Ovary (tissue), 3 donors: Measurements from ENCODE around the gene PROB1.
"Not testable (repeated sequence)": the region's sequence is repeated elsewhere in the genome, so short reads cannot be mapped to it uniquely, and the experiment has no call there.

Experiments
- EP300 ChIP-seq: sonication (generic); formaldehyde crosslinking; IDR thresholded peaks from one replicate; pipeline ENCODE4 v1.6.1; 2017; ENCODE audit warnings: antibody characterized with exemption
- POLR2A ChIP-seq: fragments of 450-650 bp; IDR thresholded peaks from one replicate; pipeline ENCODE4 v1.6.1; 2017; ENCODE audit warnings: antibody characterized with exemption, mild to moderate bottlenecking, moderate library complexity
- TF ChIP-seq, protein P1 (sequence below), 3 donors: fragments of 450-650 bp in 2 of 3; fragments of 200-600 bp in 1 of 3; IDR thresholded peaks; one replicate each; pipeline versions ENCODE4 v1.5.1 to v1.8.0; 2016 to 2022; ENCODE audit warnings: antibody characterized with exemption in 3 of 3, mild to moderate bottlenecking in 1 of 3
- donor health status: DM: no; HTN: no; CAD: no.

- TF ChIP-seq, protein P1, sequence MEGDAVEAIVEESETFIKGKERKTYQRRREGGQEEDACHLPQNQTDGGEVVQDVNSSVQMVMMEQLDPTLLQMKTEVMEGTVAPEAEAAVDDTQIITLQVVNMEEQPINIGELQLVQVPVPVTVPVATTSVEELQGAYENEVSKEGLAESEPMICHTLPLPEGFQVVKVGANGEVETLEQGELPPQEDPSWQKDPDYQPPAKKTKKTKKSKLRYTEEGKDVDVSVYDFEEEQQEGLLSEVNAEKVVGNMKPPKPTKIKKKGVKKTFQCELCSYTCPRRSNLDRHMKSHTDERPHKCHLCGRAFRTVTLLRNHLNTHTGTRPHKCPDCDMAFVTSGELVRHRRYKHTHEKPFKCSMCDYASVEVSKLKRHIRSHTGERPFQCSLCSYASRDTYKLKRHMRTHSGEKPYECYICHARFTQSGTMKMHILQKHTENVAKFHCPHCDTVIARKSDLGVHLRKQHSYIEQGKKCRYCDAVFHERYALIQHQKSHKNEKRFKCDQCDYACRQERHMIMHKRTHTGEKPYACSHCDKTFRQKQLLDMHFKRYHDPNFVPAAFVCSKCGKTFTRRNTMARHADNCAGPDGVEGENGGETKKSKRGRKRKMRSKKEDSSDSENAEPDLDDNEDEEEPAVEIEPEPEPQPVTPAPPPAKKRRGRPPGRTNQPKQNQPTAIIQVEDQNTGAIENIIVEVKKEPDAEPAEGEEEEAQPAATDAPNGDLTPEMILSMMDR (IDR thresholded peaks at IDR 0.05) = not testable (repeated sequence)
- TF ChIP-seq EP300, POLR2A: not testable (repeated sequence)
Measured at GRCh38 chr5:139386956-139387355, 7.9 kb downstream of the PROB1 start.
